HS-5 (cell line): ENCODE measurements around the gene LDLRAD3.
A peak's percentile ranks its signal among the peaks of the same experiment; 100 is the strongest.

Experiments
- DNase-seq: peaks from one replicate; pipeline ENCODE4 v3.0.0-alpha.2; 2012; ENCODE audit warnings: low read depth

LDLRAD3 gene

GRCh38 chr11:36048496-36049247 lies 104.8 kb downstream of the LDLRAD3 start:
- no peak for DNase-seq

- DNase-seq, result no peak
Observed at GRCh38 chr11:36051235-36052144, 107.6 kb downstream of the LDLRAD3 start.

GRCh38 chr11:36053281-36053680 lies 109.4 kb downstream of the LDLRAD3 start:
- no peak for DNase-seq

GRCh38 chr11:36053862-36054261 lies 110.0 kb downstream of the LDLRAD3 start:
- no peak for DNase-seq

- DNase-seq, result no peak
Observed at GRCh38 chr11:36054628-36055027, 110.8 kb downstream of the LDLRAD3 start.

GRCh38 chr11:36056160-36056751 lies 112.4 kb downstream of the LDLRAD3 start:
- no peak for DNase-seq

- no peak for DNase-seq
Observed at GRCh38 chr11:36057379-36058042, 113.6 kb downstream of the LDLRAD3 start.

- no peak for DNase-seq
Observed at GRCh38 chr11:36059660-36060059, 115.8 kb downstream of the LDLRAD3 start.

GRCh38 chr11:36060926-36061325 lies 117.1 kb downstream of the LDLRAD3 start:
- no peak for DNase-seq

- no peak for DNase-seq
Observed at GRCh38 chr11:36061471-36061870, 117.6 kb downstream of the LDLRAD3 start.

- no peak for DNase-seq
Observed at GRCh38 chr11:36062796-36063365, 119.0 kb downstream of the LDLRAD3 start.

GRCh38 chr11:36065436-36065835 lies 121.6 kb downstream of the LDLRAD3 start:
- no peak for DNase-seq

- no peak for DNase-seq
Observed at GRCh38 chr11:36066891-36067290, 123.0 kb downstream of the LDLRAD3 start.

GRCh38 chr11:36069576-36070212 lies 125.8 kb downstream of the LDLRAD3 start:
- DNase-seq, result no peak

GRCh38 chr11:36070213-36070953 lies 126.5 kb downstream of the LDLRAD3 start:
- no peak for DNase-seq

- no peak for DNase-seq
Observed at GRCh38 chr11:36070954-36071330, 127.1 kb downstream of the LDLRAD3 start.

GRCh38 chr11:36071917-36072500 lies 128.1 kb downstream of the LDLRAD3 start:
- no peak for DNase-seq

- peak; percentile 29 for DNase-seq
Observed at GRCh38 chr11:36073411-36074203, 129.7 kb downstream of the LDLRAD3 start.

GRCh38 chr11:36074941-36075431 lies 131.1 kb downstream of the LDLRAD3 start:
- DNase-seq, result peak; percentile 53
